Activated CD8-positive, alpha-beta memory T cell treated with anti-CD3 and anti-CD28 coated beads for 24 hours (primary cell): ENCODE results near the gene VCL.

ENCODE experiments used
- DNase-seq: peaks from one replicate; pipeline ENCODE4 v3.0.0-alpha.2; 2020

Gene VCL

GRCh38 chr10:74160013-74160412 is 162.1 kb downstream of the VCL start:
- no peak for DNase-seq

DNA sequence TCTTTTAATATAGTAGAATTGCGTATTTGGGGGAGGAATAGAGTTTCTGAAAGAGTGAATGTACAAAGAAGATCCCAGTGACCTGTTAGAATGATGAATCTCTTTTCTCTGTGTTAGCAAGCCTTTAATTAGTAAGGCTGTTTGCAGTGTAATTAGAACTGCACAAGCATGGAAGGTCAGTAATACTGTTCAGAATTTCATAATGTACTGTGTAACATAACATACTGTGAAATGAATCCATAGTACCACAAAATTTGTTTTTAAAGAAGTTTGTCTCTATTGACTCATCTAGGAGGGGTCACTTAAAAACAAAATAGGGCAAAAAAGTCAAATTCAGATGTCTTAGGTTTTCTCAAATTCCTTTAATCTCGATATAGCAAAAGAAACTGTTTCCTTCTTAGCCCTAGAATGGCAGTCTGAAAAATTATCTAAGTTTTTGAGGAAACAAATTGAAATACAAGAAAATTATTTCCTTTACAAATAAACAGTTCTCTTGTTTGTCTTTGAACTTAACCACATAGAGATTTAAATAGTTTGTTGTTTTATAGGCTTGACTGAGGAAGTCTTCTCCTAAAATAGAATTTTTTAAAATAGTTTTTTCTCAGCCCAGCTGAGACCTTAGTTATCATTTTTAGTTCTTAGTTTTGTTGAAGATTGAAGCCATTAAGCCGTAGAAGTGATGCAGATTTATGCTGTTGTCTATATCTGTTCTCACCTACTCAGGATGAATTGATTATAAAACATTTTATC is 165.6 kb downstream of the VCL start:
- DNase-seq: no peak

DNA sequence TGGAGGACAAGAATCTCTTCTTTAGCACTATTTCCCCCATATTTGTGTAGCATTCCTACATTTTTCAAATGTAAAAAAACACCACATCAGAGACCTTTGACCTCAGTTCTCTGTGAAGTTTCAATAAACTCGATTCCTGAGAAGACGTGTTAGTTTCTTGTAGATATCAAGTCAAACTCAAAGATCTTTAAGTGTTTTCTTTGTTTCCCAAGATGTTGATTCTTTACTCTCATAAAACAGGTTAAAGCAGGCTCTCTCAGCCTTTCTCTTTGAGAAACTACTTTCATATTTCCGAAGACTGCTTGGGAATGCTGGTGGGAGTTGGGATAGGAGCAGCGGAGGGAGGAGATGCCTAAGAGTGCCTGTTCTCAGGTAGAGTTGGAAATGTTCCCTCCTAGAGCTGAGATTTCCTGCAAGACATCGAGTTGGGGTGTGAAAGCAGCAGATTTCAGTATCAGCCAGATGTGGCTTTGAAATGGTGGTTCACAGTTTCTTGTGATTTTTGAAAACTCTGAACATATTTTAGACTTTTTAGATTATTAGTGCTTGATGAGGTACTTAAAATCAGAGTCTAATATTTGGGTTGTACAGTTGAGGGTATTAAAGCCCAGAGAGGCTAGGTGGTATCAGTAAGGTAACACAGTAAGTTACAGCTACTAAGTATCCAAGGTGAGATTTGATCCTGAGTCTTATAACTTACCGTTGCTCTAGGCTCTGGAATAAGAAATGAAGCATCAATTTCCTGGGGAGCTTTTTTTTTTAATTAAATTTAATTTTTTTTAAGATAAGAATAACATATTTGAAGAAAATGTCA is 167.0 kb downstream of the VCL start:
- no peak for DNase-seq

GRCh38 chr10:74165530-74165901 is 167.6 kb downstream of the VCL start:
- no peak for DNase-seq

- no peak for DNase-seq
These were observed 169.5 kb downstream of the VCL start for GRCh38 chr10:74167443-74167842.
